HG02943 (cell line): ENCODE results near the gene VTCN1.
"Not testable (repeated sequence)": the region's sequence is repeated elsewhere in the genome, so short reads cannot be mapped to it uniquely, and the experiment has no call there.

Experiments
- ATAC-seq: cut with Tn5 transposase; IDR thresholded peaks from one replicate; pipeline ENCODE4 v1.9.1; 2021; ENCODE audit warnings: mild to moderate bottlenecking, low read depth, moderate library complexity; ENCODE audit not compliant: unreplicated experiment

Gene VTCN1

GRCh38 chr1:117169871-117170596 lies 40.7 kb downstream of the VTCN1 start:
- ATAC-seq: no peak

DNA sequence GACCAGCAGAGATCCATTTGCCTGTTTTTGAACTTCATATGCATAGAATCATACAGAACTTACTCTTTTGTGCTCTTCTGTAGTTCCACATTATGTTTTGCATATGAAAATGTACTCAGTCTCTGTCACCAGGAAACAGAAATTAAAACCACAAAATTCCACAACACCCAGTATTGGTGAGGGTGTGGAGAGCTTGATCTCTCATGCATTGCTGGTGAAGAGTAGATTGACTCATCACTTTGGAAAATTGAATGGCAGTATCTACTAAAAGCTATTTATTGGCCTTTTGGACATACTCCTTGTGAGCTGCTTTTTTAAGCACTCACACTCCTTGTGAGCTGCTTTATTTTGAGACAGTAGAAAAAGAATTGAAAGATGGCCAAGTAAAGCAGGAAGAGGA lies 43.3 kb downstream of the VTCN1 start:
- ATAC-seq: no peak

DNA sequence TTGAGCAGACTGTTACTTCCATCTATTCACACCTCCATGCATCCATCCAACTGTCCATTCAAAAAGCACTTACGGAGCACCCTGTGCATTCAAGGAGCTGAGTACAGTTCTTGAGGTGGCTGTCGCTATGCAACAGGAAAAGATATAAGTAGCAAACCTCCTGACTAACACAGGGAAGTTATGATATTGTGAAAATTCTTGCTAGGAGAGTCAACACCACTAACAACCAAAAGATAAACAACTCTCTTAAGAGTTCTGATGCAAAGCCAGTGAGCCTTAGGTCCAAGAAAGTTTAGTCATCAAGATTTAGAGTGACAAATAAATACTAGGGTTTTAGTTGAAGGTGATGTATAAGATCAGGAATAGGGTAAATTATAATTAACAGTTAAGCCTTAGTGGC lies 44.7 kb downstream of the VTCN1 start:
- no peak for ATAC-seq

DNA sequence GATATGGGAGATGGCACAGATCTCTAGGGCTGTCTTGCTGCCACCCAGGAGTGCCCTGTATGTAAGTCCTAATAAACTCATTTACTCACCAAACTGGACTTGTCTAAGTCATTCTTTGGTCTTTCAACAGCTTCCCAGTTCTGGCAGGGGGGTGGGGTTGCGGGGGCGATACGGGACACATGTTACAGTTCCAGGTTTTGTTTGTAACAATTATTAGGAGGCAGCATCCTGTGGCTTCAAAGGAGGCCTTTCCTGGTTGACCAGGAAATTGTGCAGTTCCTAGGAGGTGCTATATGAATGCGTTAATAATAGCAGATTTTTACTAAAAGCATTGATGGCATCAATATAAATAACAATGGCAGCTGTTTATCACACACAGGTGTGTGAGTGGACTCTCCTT lies 46.5 kb downstream of the VTCN1 start:
- ATAC-seq: no peak

- no peak for ATAC-seq
Measured at GRCh38 chr1:117162816-117163215, 47.9 kb downstream of the VTCN1 start.

DNA sequence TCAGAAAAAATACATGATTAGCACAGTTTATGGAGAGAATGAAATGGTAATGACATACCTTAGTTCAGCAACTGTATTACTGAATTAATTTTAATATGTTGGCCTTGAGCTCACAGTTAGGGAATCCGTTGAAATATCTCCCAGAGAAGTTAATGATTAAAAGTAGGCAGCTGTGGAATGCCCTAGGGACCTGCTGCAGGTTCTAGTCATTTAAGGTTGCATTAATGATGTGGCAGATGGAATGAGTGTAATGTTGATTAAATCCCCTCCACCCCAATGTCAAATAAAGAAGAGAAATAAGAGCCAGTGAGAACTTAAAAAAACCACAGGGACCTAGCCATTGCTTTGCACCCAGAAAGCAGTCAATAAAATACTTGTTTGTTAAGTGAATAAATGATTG lies 48.8 kb downstream of the VTCN1 start:
- ATAC-seq: no peak

DNA sequence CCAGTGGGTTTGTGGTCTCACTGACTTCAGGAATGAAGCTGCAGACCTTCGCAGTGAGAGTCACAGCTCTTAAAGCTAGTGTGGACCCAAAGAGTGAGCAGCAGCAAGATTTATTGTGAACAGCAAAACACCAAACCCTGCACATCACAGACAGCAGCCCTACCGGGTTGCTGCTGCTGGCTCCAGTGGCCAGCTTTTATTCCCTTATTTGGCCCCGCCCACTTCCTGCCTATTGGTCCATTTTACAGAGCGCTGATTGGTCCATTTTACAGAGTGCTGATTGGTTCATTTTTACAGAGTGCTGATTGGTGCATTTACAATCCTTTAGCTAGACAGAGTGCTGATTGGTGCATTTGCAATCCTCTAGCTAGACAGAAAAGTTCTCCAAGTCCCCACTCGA lies 59.4 kb downstream of the VTCN1 start:
- not testable (repeated sequence) for ATAC-seq

DNA sequence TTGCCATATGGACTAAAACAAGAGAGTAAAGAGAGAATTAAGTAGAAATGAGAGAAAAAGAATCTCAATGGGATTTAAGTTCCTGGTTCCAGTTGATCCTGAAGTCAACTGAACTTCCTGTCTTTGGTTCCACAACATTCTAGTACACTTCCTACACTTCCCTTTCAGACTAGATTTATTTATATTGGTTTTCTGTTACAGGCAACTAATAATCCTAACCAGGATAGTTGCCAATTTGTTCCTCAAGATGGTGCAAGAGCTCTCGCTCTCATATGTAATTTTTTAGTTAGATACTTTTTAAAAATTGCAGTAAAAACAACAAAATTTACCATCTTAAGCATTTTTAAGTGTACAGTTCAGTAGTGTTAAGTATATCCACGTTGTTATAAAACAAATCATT lies 60.4 kb downstream of the VTCN1 start:
- ATAC-seq: no peak

DNA sequence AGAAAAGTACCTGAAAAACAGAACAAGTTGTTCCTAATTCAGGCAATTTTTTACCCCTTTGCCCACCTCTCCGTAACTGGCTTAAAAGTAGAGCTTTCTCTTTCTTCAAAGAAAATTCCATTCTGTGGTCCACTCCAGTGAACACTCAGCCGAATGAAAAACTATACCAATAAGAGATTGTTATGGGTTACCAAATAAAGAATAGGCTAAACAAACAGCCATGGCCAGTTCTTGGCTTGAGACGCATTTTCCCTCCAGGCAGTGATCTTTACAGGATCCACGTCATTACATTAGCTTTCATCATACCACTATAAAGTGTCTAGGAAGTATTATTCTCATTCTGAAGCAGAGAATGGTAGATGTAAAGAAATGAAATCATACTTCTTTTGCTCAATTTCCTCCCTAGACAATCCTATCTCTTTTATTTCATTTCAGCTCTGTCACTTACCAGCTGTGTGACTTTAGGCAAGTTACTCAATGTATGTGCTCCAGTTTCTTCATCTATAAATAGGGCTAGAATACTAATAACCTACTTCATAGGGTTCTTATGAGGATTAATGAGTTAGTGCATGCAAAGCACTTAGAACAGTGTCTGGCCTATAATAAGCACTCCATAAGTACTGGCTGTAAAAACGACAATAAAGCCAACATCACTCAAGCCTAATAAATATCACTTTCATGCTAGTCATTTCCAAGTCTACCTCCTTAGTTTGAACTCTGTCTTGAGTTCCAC lies 62.7 kb downstream of the VTCN1 start:
- no peak for ATAC-seq

- no peak for ATAC-seq
Measured at GRCh38 chr1:117147341-117147831, 63.3 kb downstream of the VTCN1 start.

- ATAC-seq: no peak
Measured at GRCh38 chr1:117146575-117147340, 64.0 kb downstream of the VTCN1 start.

DNA sequence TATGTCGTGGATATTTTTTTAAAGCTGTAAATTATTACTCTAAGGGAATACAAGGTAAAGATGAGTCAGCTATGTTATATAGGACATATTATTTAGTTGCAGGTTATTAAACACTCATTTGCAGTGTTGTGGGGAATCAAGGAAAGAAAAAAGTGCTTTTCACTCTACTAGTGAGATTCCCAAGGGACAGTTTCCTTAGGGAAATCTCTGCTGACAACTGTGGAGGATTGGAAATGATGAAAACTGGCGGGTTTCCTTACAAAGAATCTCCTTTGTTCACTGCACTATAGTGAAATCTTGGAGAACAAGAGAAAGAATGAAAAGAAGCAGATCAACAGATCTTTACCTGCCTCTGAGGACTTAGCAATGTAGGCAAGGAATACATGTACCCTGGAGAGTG lies 64.7 kb downstream of the VTCN1 start:
- no peak for ATAC-seq

DNA sequence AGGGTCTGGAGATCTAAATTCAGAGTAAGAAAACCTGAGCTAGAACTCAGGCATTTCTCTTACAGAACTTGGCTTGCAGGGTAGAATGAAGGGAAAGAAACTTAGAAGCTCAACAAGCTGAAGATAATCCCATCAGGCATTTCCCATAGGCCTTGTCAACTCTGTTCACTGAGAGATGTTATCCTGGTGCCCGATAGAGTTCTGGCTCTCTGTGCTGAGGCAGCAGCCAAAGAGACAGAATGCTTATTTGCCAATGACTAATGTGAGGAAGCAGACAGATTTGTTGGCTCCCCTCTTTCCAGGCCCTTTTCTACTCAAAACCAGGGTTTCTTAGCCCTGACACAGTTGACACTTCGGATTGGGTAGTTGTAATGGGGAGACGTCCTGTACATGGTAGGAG lies 66.9 kb downstream of the VTCN1 start:
- no peak for ATAC-seq

DNA sequence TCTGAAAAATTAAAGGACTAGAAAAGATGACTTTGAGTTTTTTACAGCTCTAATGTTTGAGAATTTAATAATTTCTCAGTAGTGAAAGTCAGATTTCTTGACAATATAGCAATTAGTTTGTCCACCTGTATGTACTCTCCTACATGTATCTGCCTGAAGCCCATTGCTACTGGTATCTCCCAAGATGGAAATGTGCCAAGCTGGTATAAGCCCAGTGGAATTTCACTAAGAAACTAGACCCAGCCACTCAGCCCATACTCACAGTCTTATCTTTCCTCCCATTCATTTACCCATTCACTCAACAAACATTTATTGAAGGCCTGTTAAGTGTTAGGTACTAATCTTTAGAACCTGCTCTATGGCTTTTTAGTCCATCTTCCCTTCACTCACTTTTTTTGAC lies 67.6 kb downstream of the VTCN1 start:
- ATAC-seq: no peak

- ATAC-seq: no peak
Measured at GRCh38 chr1:117142200-117142599, 68.5 kb downstream of the VTCN1 start.

- ATAC-seq: no peak
Measured at GRCh38 chr1:117138561-117138960, 72.2 kb downstream of the VTCN1 start.

DNA sequence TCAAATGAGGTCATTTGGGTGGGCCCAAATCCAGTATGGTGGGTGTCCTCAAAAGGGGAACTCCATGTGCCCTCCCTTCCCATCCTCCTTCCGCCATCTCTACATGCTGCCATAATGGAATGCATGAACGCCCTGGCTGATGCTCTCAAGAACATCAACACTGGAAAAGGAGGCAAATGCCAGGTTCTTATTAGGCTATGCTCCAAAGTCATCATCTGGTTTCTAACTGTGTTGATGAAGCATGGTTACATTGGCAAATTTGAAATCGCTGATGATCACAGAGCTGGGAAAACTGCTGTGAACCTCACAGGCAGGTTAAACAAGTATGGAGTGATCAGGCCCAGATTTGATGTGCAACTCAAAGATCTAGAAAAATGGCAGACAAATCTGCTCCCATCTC lies 72.6 kb downstream of the VTCN1 start:
- no peak for ATAC-seq

DNA sequence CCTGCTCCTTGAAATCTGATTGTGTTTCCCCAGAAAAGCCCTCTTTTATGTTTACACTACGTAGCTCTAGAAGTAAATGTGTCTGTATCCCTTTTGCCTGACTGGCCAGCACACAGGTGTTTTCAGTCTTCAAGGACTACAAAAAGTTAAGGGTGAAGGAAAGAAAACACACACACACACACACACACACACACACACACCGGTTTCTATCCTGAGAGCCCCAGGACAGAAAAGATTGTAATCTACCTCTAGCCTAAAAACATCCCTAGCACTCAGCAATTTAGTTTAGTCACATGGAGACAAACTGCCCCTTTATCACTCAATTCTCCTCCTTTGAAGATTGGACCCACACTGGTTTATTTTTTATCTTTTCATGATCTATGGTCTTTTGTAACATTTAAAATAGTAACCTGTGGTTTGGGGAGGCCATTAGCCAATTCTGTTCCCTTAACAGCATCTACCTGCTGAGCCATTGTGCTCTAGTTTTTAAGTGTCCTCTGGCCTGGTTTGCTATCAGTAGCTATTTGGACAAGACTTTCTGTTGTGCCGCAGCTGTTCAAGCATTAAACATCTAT lies 73.4 kb downstream of the VTCN1 start:
- ATAC-seq: no peak

- no peak for ATAC-seq
Measured at GRCh38 chr1:117136749-117137148, 74.0 kb downstream of the VTCN1 start.

- no peak for ATAC-seq
Measured at GRCh38 chr1:117135329-117135728, 75.4 kb downstream of the VTCN1 start.

GRCh38 chr1:117130526-117130925 lies 80.2 kb downstream of the VTCN1 start:
- ATAC-seq: no peak
